T-helper 1 cell treated with Interleukin-12 subunit alpha and Interleukin-12 subunit beta and Interleukin-4 antibody, amounts not matched to agents 30 μg/mL and 1 μg/mL, for 36 hours (primary cell): ENCODE measurements around the gene SDC1.

Experiments used
- H3K27ac Mint-ChIP-seq: one replicate; pipeline ENCODE4 v1.8.0; 2021; ENCODE audit warnings: mild to moderate bottlenecking, mixed read lengths
- H3K27me3 Mint-ChIP-seq: one replicate; pipeline ENCODE4 v1.8.0; 2021; ENCODE audit warnings: low read depth, mixed read lengths
- H3K36me3 Mint-ChIP-seq: one replicate; pipeline ENCODE4 v1.8.0; 2021; ENCODE audit warnings: low read depth, mixed read lengths
- H3K4me1 Mint-ChIP-seq: one replicate; pipeline ENCODE4 v1.8.0; 2021; ENCODE audit warnings: low read depth, mixed read lengths
- H3K4me3 Mint-ChIP-seq: one replicate; pipeline ENCODE4 v1.8.0; 2021; ENCODE audit warnings: mild to moderate bottlenecking, moderate library complexity, mixed read lengths
- H3K9me3 Mint-ChIP-seq: one replicate; pipeline ENCODE4 v1.8.0; 2021; ENCODE audit warnings: mixed read lengths

Gene SDC1

GRCh38 chr2:20159411-20160070 lies 65.4 kb downstream of the SDC1 start:
- H3K27ac Mint-ChIP-seq = no peak overlapping the region
- no peak overlapping the region for H3K4me3 Mint-ChIP-seq
- H3K9me3 Mint-ChIP-seq = no peaks in the 10 kb centered on the region
- peaks cover 21% of the 10 kb centered on the region for H3K27me3 Mint-ChIP-seq
- no peaks in the 10 kb centered on the region for H3K36me3 Mint-ChIP-seq
- H3K4me1 Mint-ChIP-seq = no peaks in the 10 kb centered on the region

DNA sequence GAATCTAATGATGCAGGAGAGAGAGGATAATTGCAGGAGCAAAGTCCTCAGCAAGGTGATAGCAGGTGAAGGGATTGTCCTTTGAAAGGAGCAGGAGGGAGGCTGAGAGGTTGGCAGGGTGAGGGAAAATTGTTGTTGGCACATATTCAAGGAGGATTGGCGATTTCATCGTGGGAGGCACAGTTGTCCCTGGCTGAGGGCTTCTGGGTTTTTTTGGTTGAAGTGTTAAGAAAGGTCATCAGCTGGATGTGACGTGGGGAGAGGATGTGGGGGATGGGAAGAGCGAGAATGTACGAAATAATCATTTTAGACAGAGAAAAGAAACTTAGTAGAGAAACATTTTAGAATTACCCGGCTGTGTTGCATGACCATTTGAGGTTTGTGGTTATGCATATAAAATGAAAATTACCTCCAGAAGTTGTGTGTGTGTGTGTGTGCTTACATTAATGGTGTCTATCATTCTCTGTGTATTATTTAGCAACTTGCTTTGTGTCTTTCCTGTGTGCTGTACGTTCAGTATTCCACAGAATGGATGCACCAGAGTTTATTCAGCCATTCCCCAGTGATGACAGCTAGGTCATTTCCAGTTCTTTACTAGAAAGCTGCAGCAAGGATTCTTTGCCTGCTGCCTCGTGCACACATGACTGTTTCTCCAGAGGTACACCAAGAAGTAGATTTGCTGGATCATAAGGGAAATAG lies 67.6 kb downstream of the SDC1 start:
- H3K4me3 Mint-ChIP-seq = no peak overlapping the region
- H3K9me3 Mint-ChIP-seq = no peaks in the 10 kb centered on the region
- no peaks in the 10 kb centered on the region for H3K4me1 Mint-ChIP-seq
- H3K36me3 Mint-ChIP-seq = no peaks in the 10 kb centered on the region
- H3K27ac Mint-ChIP-seq = no peak overlapping the region
- H3K27me3 Mint-ChIP-seq = peaks cover 22% of the 10 kb centered on the region

- no peaks in the 10 kb centered on the region for H3K4me1 Mint-ChIP-seq
- no peak overlapping the region for H3K27ac Mint-ChIP-seq
- no peak overlapping the region for H3K4me3 Mint-ChIP-seq
- no peaks in the 10 kb centered on the region for H3K9me3 Mint-ChIP-seq
- H3K36me3 Mint-ChIP-seq = no peaks in the 10 kb centered on the region
- H3K27me3 Mint-ChIP-seq = peaks cover 22% of the 10 kb centered on the region
Measured at GRCh38 chr2:20156836-20157192, 68.1 kb downstream of the SDC1 start.

- Mint-ChIP-seq H3K27me3 (peaks cover 22% of the 10 kb centered on the region), H3K36me3 (no peaks in the 10 kb centered on the region), H3K27ac (no peak overlapping the region), H3K9me3 (no peaks in the 10 kb centered on the region), H3K4me1 (no peaks in the 10 kb centered on the region), H3K4me3 (no peak overlapping the region)
Measured at GRCh38 chr2:20156076-20156759, 68.7 kb downstream of the SDC1 start.

DNA sequence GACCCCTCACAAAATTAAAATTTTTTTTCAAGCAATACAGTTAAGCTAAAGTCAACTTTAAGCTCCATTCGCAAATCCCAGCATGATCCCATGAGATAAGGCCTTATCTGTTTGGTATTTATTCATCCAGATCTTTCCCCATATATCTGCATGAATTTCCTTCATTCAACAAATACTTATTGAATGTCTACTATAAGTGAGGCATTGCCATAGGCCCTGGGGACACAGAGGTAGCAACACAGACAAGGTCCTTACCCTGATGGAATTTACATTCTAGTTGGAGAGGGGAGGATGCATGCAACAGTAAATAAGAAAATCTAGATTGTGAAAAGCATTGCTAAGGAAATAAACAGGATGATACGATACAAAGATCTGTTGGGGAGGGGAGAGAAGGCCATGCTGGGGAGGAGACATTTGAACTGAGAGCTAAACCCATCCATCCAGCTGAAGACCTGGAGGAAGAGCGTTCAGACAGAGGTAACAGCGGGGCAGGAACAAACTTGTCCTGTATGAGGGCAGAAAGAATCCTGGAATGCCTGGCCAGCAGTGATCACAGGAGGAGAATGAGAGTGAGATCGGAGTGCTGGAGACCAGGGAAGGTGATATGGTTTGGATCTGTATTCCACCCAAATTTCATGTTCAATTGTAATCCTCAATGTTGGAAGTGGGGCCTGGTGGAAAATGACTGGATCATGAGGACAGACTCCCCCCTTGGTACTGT lies 71.6 kb downstream of the SDC1 start:
- Mint-ChIP-seq H3K27me3 (peaks cover 11% of the 10 kb centered on the region), H3K4me1 (no peaks in the 10 kb centered on the region), H3K4me3 (no peak overlapping the region), H3K27ac (no peak overlapping the region), H3K9me3 (no peaks in the 10 kb centered on the region), H3K36me3 (no peaks in the 10 kb centered on the region)

DNA sequence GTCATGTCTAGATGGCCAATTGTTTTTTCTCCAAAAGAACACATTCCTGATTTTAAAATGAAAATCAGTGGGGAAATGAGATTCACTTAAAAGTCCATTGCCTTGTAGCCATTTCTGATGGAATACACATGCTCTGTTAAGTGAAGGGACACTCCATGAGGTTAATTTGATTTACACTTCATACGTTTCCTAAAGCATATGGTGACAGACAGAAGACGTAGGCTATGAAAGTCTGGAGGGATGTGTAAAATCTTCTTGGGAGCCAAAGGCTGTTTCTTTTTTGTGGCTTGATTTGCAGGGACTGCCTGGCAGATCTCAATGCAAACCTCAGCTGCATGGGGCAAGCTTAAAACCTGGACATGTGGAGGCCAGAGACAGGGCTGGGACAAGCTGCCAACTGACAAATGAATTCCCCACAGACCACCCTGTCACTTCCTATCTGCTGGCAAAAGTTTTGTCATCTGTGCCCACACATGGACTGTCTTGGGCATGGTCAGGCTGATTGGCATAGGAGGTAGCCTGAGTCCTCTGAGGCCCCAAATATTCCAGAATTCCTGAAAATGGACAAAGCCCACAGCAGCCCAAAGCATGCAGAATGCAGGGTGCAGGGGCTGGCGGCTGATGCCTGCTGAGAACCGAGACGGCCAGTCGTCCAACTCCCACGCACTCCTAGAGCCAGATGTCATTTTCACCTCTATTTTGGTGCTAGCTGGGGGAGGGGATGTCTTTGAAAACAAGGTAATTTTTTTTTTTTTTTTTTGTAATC lies 73.9 kb downstream of the SDC1 start:
- no peak overlapping the region for H3K4me3 Mint-ChIP-seq
- no peaks in the 10 kb centered on the region for H3K36me3 Mint-ChIP-seq
- peaks cover 5% of the 10 kb centered on the region for H3K4me1 Mint-ChIP-seq
- H3K27me3 Mint-ChIP-seq = peaks cover 11% of the 10 kb centered on the region
- no peak overlapping the region for H3K27ac Mint-ChIP-seq
- no peaks in the 10 kb centered on the region for H3K9me3 Mint-ChIP-seq
